ENCODE results near the gene C2orf74. TPM values are rescaled to one million over a fixed set of nuclear protein-coding genes. Genes with fewer than 3 reads are reported as not detected.

The C2orf74 gene
- total and polyA plus RNA-seq, 9 of the 15 experiments (the other 6 are each of a cell fraction or from before 2014, with no cell fraction given) = not detected

GRCh38 chr2:61177727-61178549 is 15.9 kb downstream of the C2orf74 start (continued):
- TF ChIP-seq CCNT2 (IDR thresholded peaks at IDR 0.05; ENCODE audit: borderline replicate concordance, extremely low read depth, insufficient read length, low read depth, low read length) = peak; percentile 56
- no peak for TF ChIP-seq TRIM28 (IDR thresholded peaks at IDR 0.05)
- TF ChIP-seq MBD1 (CRISPR knock-in tag; IDR thresholded peaks at IDR 0.05) = 0 out of 2 replicates have a peak, but pooled peaks have one; percentile 8
- no peak for TF ChIP-seq ETV1 (tag; conservative IDR thresholded peaks at IDR 0.05; ENCODE audit: low read depth)
- TF ChIP-seq SNRNP70 (optimal IDR thresholded peaks at IDR 0.05; ENCODE audit: low read depth, low read length) = no peak
- TF ChIP-seq NR2F6 (CRISPR knock-in tag; IDR thresholded peaks at IDR 0.05) = no peak
- TF ChIP-seq MCM7 (IDR thresholded peaks at IDR 0.05) = no peak
- no peak for TF ChIP-seq ZNF518B (CRISPR knock-in tag; IDR thresholded peaks at IDR 0.05)
- TF ChIP-seq BCLAF1 (IDR thresholded peaks at IDR 0.05; ENCODE audit: borderline replicate concordance in 1 of 2, control insufficient read depth in 1 of 2, low read depth in 2 of 2, low read length in 1 of 2) = no peak
- TF ChIP-seq SLC30A9 (CRISPR knock-in tag; IDR thresholded peaks at IDR 0.05) = no peak
- no peak for TF ChIP-seq RFX5 (IDR thresholded peaks at IDR 0.05; ENCODE audit: low read depth, low read length)
- TF ChIP-seq FOXJ3 (CRISPR knock-in tag; IDR thresholded peaks at IDR 0.05) = no peak
- TF ChIP-seq PHF8 (IDR thresholded peaks at IDR 0.05; ENCODE audit: borderline replicate concordance, low read length) = no peak
- TF ChIP-seq FOXA1 (IDR thresholded peaks at IDR 0.05; ENCODE audit: borderline replicate concordance) = no peak
- no peak for TF ChIP-seq PTBP1 (IDR thresholded peaks at IDR 0.05; ENCODE audit: low read depth, low read length)
- TF ChIP-seq SP1 (CRISPR knock-in tag; IDR thresholded peaks at IDR 0.05) = peak; percentile 21
- no peak for TF ChIP-seq CREB3L1 (IDR thresholded peaks at IDR 0.05; ENCODE audit: borderline replicate concordance, low read depth)
